Hindlimb muscle (tissue), 1 donor: Measurements from ENCODE around the gene SAMD14. TPM values are rescaled to one million over a fixed set of nuclear protein-coding genes. Genes with fewer than 3 reads are reported as not detected.

ENCODE experiments used
- DNase-seq: peaks from one replicate; pipeline ENCODE4 v3.0.0-alpha.2; 2013
- polyA plus RNA-seq: library from polyadenylated mRNA; unstranded; fragments of 120-200 nt; gene quantifications from one replicate; pipeline ENCODE4 v1.2.1, GENCODE V29; 2013; ENCODE audit not compliant: insufficient read length

The SAMD14 gene
- 4.0 TPM for polyA plus RNA-seq

DNA sequence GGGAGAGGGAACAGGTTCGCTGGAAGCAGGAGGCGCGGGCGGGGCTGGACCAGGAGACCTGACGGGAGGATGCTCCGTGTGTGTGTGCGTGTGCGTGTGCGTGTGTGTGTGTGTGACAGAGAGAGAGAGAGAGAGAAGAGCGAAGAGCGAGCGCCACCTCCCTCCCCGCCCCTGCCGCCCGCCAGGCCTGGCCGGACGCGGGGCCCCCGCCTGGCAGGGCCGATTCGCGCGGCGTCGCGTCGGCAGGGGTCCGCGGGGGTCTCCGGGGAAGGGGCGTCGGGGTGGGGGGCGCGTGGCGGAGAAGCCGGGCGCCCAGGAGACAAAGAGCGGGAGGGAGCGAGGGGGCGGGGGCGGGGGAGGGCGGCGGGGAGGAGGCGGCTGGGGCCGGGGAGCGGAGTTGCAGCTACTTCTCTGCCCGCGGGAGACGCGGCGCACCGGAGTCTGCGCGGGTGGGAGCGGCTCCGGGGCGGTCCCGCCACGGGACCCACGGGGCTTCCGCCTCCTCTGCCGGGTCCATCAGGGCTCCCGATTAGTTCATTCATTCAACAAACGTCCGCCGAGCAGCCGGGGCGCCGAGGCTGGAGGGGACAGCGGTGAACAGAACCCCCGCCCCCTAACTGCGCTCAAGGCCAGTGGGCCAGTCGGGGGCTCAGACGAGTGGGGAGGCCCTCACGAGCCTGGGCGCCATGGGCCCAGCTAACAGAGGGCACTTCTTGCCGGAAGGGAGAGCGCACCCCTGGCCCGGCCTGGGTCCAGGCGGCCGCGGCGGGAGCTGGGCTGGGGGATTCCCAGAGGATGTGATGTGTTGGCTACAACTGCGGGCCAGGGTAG, at the start of gene SAMD14:
Gene SAMD14, minus strand, starts transcription at position 433 of the 831 bp plus-strand sequence. CDS start 5,201 bp downstream, outside the sequence.
- no peak for DNase-seq

DNA sequence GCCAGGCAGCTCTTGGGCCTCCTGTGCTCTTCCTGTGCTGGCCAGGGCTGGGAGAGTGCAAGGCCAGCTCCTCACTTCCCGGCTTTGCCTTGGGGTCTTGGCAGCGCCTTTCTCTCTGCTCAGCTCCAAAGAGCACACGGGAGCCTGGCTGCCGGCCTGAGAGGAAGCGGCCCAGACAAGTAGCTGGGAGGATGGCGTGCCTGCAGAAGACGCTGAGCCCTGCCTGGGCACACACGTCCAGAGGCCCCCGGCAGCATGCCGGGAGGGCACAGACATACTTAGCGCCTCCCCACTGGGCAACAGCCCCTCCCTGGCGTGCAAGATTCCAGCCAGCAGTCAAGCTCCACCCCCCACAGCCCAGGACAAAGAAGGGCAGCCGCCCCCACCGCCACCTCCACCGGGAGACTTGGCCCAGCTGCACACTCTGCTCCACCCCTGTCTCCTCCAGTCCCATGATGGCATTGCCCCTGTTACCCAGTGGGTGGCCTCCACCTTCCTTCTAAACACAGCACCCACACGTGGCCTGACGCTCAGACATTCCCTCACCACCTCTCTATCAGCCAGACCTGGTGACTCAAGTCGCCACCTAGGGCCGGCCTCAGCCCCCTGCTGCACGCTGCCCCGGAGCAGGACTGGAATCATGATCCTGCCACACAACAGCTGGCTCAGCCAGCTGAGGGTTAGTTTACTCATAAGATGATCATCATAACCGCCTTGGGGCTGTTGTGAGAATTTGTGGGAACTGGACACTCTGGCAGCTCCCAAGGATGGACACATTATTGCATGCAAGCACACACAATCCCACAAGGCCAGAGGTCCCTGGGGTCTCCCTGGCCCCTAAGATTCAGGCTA, 48.2 kb upstream of the SAMD14 start:
- DNase-seq: peak; percentile 81

DNA sequence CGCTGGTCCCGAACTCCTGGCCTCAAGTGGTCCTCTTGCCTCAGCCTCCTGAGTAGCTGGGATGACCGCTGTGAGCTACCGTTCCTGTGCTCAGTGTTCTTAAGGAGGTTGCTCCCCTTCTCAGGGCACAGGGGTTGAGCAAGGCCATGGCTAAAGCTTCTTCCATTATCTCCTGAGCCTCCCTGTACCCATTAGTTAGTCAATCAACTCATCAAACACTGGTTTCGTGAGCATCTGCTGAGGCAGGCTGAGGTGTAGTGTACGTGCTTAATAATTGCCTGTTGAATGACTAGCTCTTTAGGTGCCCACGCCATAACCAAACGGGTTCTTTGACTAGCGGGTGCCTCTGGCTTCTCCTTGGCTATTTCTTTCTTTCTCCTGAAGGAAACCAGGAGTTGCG, 47.5 kb upstream of the SAMD14 start:
- DNase-seq: no peak

GRCh38 chr17:50176559-50177357, 46.8 kb upstream of the SAMD14 start:
- no peak for DNase-seq

DNA sequence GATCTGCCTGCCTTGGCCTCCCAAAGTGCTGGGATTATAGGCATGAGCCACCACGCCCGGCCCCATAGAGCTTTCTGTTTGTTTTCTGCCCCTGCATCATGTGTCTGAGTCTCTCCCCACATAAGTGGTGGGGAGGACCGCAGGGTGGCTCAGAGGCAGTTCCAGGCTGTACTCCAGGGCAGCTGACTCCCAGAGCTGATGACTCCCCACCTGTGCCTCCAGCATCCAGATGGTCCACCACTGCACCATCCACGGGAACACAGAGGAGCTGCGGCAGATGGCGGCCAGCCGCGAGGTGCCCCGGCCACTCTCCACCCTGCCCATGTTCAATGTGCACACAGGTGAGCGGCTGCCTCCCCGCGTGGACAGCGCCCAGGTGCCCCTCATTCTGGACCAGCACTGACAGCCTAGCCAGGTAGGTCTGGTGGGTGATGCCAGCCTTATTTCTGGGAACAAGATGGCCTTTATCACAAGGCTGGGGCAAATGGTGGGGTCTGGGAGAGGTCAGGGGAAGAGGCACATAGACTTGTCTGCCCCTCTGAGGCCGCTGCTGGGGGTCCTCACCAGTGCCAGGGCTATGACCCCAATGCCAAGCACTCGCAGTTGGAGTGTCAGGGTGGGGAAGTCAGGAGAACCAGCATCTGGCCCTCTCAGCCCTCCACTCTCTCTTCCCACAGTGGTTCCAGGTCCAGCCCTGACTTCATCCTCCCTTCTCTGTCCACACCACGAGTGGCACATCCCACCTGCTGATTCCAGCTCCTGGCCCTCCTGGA, 45.3 kb upstream of the SAMD14 start:
- no peak for DNase-seq

- DNase-seq: no peak
Measured at GRCh38 chr17:50174444-50174843, 44.5 kb upstream of the SAMD14 start.

- peak; percentile 90 for DNase-seq
Measured at GRCh38 chr17:50173335-50173941, 43.5 kb upstream of the SAMD14 start.

DNA sequence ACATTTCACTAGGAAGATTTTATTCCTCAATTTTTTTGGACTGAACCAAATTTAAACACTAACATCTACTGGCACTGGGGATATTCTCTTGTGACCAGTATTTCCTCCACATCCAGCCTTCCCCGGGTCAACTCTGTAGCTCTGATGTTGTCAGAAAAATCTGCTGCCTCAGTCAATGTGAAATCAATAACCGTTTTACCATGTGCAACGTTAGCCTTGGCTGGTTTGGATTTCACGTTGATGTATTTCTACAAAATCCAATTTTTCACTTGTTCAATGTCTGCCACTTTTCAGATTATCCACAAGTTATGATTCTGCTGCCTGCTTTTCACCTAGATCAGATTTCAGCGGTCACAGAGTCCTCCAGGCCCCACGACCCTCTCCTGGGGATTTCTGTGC, 43.0 kb upstream of the SAMD14 start:
- DNase-seq: no peak

- no peak for DNase-seq
Measured at GRCh38 chr17:50172130-50172529, 42.2 kb upstream of the SAMD14 start.

- DNase-seq: no peak
Measured at GRCh38 chr17:50171371-50172071, 41.6 kb upstream of the SAMD14 start.

GRCh38 chr17:50170662-50171370, 40.9 kb upstream of the SAMD14 start:
- DNase-seq: no peak

DNA sequence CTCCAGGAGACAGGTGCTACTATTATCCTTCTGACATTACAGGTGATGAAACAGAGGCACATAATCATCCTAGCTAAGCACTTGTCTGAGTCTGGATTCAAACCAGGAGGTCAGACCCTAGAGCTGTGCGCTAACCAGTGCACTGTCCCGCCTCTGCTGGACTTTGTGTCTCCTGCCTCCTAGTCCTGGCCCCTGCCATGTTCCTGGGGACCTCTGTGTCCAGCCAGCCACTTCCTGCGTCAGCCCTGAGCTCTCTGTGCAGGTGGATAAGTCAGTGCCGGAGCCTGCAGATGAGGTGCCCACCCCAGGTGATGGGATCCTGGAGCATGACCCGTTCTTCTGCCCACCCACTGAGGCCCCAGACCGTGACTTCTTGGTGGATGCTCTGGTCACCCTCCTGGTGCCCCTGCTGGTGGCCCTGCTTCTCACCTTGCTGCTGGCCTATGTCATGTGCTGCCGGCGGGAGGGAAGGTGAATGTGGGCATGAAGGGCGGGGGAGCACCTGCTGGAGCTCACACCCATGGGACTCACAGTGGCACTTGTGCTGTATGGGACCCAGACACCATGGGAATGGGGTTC, 40.0 kb upstream of the SAMD14 start:
- no peak for DNase-seq

DNA sequence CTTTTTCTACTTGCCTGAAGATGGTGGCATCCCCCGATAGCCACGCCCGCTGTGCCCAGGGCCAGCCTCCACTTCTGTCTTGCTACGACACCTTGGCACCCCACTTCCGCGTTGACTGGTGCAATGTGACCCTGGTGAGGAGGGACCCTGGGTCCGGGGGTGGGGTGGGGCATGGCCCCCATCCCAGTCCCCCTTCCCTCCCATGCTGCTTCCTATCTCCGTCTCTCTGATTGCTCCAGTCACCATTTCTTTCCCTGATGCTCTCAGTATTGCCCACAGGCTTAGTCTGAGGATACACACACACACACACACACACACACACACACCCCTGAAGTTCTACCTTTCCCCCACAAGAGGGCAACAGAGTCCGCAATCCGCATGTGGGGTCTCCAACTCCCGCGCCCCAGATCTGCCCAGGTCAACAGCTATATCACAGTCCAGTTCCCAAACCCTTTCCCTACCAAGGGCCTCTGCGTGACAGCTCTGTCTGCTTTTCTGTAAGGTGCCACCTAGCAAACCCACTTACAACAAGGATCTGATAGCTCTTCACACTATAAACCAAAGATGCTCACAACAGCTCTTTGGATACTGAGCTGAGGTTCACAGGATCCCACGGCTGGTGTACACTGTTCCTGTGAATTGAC, 39.3 kb upstream of the SAMD14 start:
- DNase-seq: no peak

GRCh38 chr17:50168319-50168718, 38.4 kb upstream of the SAMD14 start:
- no peak for DNase-seq

DNA sequence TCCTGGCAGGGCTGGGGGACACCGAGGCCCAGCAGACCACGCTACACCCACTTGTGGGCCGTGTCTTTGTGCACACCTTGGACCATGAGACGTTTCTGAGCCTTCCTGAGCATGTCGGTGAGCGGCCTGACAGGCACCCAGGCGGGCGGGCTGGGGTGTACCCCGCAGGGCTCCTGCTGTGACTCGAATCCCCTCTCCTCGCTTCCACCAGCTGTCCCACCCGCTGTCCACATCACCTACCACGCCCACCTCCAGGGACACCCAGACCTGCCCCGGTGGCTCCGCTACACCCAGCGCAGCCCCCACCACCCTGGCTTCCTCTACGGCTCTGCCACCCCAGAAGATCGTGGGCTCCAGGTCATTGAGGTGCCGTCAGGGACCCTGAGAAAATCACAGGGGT, 37.4 kb upstream of the SAMD14 start:
- DNase-seq: no peak

GRCh38 chr17:50166518-50167181, 36.7 kb upstream of the SAMD14 start:
- no peak for DNase-seq

DNA sequence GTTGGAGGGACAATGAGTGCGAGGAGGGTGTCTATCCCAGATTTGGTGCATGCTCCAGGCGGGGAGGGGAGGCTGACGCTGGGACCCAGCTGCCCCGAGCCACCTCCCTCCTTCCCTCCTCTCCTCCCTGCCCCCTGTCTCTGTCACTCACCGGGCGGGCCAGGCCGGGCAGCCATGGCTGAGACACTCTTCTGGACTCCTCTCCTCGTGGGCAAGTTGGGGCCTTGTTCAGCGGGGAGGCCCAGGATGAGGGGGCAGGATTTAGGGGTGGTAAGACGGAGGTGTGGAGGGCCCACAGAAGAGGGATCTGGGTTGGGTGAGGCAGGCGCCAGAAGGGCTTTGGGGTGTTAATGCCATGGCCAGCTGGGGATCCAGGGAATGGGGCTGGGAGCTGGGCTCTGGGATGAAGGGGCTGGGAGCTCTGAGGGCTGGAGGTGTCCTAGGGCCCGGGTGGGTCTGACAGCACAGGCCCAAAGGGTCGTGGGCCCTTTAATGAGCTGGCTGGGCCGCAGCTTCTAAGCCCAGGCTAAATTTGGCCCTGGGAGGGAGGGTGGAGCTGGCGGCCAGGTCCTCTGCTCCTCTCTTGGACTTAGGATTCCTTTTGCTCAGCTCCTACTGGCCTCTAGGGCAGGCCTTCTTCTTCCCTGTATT, 36.0 kb upstream of the SAMD14 start, which contains the start of gene SGCA:
Gene SGCA, plus strand, starts transcription at position 139 of the 651 bp plus-strand sequence. Its CDS starts 36 bp downstream, at position 175.
- no peak for DNase-seq

DNA sequence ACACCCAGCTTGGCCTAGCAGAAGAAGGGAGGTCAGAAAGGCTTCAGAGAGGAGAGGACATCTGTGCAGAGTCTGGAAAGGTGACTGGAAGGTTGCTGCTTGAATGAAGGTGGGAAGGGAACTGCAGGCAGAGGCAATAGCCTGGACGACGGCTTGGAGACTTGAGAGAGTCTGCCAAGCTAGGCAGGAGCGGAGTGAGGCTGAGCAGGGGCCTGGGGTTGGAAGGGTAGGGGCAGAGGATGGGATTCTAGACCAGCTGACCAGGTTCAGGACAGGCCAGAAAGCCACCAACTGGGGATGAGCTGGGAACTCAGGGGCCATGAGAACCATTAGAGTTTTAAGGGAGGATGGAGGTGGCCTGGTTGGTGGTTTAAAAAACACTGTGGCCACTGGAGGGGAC, 35.5 kb upstream of the SAMD14 start:
- DNase-seq: no peak
